Epidermal melanocyte (primary cell): ENCODE data around the gene FSD1L.
"Not testable (repeated sequence)": the region's sequence is repeated elsewhere in the genome, so short reads cannot be mapped to it uniquely, and the experiment has no call there.

Experiments used
- DNase-seq: peaks from one replicate; pipeline ENCODE4 v3.0.0; 2011; ENCODE audit warnings: low spot score; ENCODE audit not compliant: insufficient read length

FSD1L gene

GRCh38 chr9:105483618-105484017 is 35.8 kb downstream of the FSD1L start:
- DNase-seq = no peak

DNA sequence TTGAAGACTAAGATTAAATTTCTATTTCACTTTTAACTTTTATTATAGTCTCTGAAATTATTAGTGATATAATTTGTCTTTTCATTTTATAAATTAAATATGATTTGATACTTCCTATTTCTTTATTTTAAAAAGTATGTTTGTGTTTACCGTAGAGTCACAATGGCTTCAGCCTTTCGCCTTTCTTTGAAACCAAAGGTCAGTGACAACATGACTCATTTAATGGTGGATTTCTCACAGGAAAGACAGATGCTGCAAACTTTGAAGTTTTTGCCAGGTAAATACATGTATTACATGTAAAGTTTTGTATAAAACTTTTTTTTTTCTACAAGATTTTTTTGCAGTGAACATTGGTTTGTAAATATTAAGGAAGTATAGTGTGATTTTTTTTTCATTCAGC is 36.4 kb downstream of the FSD1L start:
- no peak for DNase-seq

DNA sequence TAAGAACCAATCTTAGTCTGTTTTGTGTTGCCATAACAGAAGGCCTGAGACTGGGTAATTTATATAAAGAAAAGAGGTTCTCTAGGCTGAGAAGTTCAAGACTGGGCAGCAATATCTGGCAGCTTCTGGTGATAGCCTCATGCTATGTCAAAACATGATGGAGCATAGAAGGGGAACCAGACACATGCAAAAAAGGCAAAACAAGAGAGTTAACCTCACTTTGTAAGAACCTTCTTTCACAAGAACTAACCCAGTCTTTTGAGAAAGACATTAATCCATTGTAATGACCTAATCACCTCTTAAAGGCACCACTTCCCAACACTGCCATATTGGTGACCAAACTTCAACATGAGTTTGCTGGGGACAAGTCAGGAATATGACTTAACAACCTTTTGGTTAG is 37.3 kb downstream of the FSD1L start:
- no peak for DNase-seq

GRCh38 chr9:105496826-105497225 is 49.0 kb downstream of the FSD1L start:
- no peak for DNase-seq

- no peak for DNase-seq
Observed at GRCh38 chr9:105497704-105498103, 49.9 kb downstream of the FSD1L start.

GRCh38 chr9:105500108-105500766 is 52.4 kb downstream of the FSD1L start:
- DNase-seq = no peak

DNA sequence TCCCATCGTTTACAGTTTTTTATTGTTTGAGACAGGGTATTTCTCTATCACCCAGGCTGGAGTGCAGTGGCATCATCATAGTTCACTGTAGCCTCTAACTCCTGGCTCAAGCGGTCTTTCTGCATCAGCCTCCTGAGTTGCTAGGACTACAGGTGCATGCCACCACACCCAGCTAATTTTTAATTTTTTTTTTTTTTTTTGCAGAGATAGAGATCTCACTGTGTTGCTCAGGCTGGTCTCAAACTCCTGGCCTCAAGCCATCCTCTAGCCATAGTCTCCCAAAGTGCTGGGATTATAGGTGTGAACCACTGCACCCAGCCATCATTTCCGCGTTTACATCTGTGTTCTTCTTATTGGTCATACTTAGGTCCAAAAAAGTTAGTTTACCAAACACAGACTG is 53.6 kb downstream of the FSD1L start:
- no peak for DNase-seq

DNA sequence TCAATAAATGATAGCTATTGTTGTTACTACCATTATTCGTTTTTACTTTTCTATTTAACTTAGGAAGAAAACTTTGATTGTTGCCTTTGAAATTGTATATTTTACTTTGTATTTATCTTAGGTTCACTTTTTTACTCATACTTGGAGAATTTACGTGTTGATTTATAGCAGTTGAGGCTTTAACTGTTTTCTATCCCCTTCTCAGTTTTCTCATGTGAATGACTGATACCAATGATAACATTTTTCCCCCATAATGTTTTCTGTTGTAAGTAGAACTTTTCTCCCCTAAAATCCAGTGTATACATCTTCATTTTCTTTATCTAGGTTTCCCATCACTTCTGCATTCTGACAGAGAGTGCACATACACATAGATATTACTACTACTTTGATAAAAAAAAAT is 54.4 kb downstream of the FSD1L start:
- DNase-seq = no peak

DNA sequence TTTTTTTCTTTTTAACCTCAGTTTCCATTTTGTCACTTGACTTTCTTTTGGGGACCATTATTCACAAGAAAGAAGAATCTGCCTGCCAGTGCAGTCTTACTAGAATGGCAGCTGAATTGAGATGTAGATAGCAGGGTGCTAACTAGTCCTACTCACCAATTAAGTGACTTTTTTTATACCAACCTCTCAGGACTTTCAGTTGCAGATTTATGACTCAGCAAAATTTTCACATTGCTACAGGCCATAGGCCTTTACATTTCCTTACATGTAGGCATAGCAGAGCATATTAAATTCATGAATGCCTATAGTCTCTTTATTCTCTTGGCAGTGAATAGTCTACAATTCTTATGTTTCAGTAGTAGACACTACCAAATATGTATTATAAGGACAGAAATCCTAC is 56.0 kb downstream of the FSD1L start:
- DNase-seq = no peak

DNA sequence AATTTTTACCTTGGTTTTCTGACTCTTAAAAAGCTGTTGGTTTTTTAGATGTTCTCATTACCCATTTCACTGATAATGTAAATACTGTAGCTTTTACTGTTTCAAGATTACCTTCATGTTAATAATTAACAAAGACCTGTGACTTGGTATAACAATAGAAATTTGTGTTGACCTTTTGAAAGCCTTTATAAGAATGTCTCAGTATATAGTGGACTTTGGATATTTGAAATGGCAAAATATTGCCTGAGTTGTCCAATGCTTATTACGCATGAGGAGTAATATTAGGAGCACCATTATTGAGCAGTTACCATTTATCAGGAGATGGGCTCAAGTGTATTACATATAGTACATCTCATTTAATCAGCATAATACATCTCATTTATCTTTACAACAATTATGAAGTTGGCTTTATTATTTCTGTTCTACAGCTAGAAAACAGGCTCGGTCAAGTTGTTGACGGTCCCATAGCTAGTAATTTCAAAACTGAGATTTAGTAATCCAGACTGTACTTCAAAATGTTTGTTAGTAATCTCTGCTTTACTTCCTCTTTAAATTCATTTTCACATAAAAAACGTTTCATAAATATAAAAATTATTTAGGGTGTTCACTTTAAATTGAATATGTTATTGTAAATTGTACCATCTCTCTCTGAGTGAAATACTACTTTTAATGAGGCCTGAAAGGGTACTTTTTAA is 59.4 kb downstream of the FSD1L start:
- no peak for DNase-seq

GRCh38 chr9:105508530-105508929 is 60.7 kb downstream of the FSD1L start:
- DNase-seq = no peak

GRCh38 chr9:105510024-105510423 is 62.2 kb downstream of the FSD1L start:
- DNase-seq = no peak

DNA sequence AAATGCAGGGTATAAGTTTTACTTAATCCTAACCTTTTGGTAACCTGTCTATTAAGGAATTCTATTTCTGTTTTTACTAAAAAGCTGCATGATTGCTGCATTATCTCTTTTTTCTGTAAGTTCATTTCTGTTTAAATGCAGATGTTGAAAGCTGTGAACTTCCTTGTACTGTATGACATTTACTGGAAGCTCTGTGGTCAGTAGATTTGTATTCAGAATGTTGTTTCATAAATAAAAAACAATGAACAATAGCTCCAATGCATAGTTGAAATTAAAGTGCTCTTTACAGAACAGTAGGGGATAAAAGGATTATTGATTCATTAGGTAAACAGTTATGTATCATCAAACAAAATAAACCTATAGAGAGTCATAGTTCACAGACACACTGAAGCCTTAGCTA is 63.6 kb downstream of the FSD1L start:
- DNase-seq = no peak

DNA sequence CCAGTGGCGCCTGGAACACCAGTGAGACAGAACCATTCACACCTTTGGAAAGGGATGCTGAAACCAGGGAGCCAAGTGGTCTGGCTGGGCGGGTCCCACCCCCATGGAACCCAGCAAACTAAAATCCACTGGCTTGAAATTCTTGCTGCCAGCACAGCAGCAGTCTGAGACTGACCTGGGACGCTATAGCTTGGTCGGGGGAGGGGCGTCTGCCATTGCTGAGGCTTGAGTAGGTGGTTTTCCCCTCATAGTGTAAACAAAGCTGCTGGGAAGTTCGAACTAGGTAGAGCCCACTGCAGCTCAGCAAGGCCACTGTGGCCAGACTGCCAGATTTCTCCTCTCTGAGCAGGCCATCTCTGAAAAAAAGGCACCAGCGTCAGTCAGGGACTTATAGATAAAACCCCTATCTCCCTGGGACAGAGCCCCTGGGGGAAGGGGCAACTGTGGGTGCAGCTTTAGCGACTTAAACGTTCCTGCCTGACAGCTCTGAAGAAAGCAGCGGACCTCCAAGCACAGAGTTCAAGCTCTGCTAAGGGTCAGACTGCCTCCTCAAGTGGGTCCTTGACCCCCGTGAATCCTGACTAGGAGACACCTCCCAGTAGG is 68.1 kb downstream of the FSD1L start:
- DNase-seq = no peak

DNA sequence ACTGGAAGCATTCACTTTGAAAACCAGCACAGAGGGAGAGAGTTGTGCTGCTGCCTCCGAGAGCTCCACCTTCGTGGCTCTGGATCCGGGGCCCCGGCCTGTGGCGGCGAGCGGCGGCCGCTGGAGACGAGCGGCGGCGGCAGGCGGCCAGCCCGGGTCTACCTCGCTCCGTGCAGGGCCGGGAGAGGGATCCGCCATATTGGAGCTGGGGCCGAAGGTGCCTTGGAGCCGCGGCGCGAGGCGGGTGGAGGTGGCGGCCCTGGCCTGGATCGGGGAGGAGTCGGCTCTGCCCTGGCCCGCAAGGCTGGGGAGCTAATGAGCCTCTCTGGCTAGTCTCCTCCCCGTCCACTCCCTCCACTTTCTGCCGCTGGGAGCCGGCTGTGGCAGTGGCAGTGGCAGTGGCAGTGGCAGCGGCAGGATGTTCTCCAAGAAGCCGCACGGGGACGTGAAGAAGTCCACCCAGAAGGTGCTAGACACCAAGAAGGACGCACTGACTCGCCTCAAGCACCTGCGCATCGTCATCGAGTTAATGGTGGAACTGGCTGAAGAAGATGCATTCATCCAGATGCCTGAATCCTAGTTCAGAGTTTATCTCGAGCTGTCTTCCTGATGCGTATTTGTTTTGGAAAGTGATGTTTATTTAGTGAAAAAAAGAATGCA is 72.0 kb downstream of the FSD1L start:
- not testable (repeated sequence) for DNase-seq

DNA sequence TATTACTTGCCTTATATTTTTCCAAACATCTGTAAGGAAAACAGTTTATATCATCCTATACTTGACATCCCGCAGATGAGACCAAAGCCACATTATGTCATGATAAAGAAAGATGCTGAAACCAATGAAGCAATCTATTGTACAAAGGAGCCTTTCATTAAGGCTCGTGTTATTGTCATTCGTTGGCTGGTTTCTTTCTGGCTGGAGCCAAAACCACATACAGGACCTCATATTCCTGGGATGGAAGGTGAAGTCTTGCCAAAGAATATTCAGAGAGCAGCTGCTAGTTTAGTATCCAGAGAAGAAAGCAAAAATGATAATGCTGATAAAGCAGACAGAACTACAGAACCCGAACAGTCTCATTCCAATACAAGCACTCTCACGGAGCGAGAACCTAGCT is 73.2 kb downstream of the FSD1L start:
- DNase-seq = not testable (repeated sequence)

- not testable (repeated sequence) for DNase-seq
Observed at GRCh38 chr9:105522618-105523385, 75.0 kb downstream of the FSD1L start.

GRCh38 chr9:105531530-105531929 is 83.7 kb downstream of the FSD1L start:
- no peak for DNase-seq

GRCh38 chr9:105535920-105536668 is 88.3 kb downstream of the FSD1L start:
- DNase-seq = no peak

GRCh38 chr9:105539452-105539851 is 91.6 kb downstream of the FSD1L start:
- no peak for DNase-seq

DNA sequence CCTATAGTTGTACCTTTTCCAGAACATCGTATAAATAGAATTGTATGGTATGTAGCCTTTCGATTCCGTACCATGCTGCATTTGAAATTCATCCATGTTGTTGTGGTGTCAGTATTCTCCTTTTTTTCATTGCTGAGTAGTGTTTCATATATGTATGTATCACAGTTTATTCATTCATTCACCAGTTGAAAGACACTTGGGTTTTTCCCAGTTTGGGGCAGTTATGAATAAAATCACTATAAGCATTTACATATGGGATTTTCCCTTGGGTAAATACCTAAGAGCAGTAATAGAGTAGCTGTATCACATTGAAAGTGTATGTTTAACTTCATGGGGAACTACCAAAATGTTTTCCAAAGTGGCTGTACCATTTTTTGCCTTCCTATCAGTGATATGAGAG is 94.0 kb downstream of the FSD1L start:
- no peak for DNase-seq
